Osteocyte (in vitro differentiated cells): Measurements from ENCODE around the gene PNPLA2. TPM values are rescaled to one million over a fixed set of nuclear protein-coding genes. Genes with fewer than 3 reads are reported as not detected.

Source experiments
- DNase-seq: peaks from one replicate; pipeline ENCODE4 v3.0.0; 2021; ENCODE audit warnings: mixed read lengths; ENCODE audit not compliant: unreplicated experiment; ENCODE audit errors: extremely low spot score
- H3K27ac Mint-ChIP-seq: one replicate; pipeline ENCODE4 v1.8.0; 2021; ENCODE audit warnings: mild to moderate bottlenecking, mixed read lengths; ENCODE audit not compliant: unreplicated experiment
- H3K27me3 Mint-ChIP-seq: one replicate; pipeline ENCODE4 v1.8.0; 2021; ENCODE audit warnings: mixed read lengths; ENCODE audit not compliant: unreplicated experiment
- H3K36me3 Mint-ChIP-seq: one replicate; pipeline ENCODE4 v1.8.0; 2021; ENCODE audit warnings: mixed read lengths; ENCODE audit not compliant: unreplicated experiment
- H3K4me1 Mint-ChIP-seq: one replicate; pipeline ENCODE4 v1.8.0; 2021; ENCODE audit warnings: mixed read lengths; ENCODE audit not compliant: unreplicated experiment
- H3K4me3 Mint-ChIP-seq: one replicate; pipeline ENCODE4 v1.8.0; 2021; ENCODE audit warnings: mild to moderate bottlenecking, moderate library complexity, mixed read lengths; ENCODE audit not compliant: unreplicated experiment
- H3K9me3 Mint-ChIP-seq: one replicate; pipeline ENCODE4 v1.8.0; 2021; ENCODE audit warnings: mixed read lengths; ENCODE audit not compliant: unreplicated experiment
- total RNA-seq: library from RNA; stranded (reverse); gene quantifications from 2 replicates; pipeline ENCODE4 v1.2.1, GENCODE V29; 2021
- TF ChIP-seq, protein P1 (sequence below): fragments of 200-600 bp; sonication (generic); IDR thresholded peaks from 2 replicates; pipeline ENCODE4 v1.5.0; 2021; ENCODE audit warnings: antibody characterized with exemption, mild to moderate bottlenecking, moderate library complexity

Gene PNPLA2
- total RNA-seq, 1 donor from 2014 or later: 96.4 TPM

DNA sequence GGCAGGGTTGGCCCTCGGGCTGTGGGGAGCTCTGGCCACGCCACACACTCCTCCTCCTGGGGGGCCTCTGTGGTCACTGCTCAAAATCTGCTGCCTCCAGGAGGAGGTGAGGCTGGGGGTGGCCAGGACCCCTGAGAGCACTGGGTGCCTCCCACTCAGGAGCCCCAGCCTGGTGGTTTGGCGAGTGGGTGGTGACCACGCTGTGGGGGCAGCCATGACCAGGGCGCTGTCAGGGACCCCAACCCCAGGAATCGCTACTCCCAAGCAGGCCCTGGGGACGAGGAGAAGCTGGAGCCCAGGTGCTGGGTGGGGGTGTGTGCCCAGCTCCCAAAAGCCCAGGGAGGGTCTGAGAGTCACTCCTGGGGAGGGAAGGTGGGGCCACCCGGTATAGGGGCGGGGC lies 54.1 kb downstream of the PNPLA2 start:
- TF ChIP-seq, protein P1, sequence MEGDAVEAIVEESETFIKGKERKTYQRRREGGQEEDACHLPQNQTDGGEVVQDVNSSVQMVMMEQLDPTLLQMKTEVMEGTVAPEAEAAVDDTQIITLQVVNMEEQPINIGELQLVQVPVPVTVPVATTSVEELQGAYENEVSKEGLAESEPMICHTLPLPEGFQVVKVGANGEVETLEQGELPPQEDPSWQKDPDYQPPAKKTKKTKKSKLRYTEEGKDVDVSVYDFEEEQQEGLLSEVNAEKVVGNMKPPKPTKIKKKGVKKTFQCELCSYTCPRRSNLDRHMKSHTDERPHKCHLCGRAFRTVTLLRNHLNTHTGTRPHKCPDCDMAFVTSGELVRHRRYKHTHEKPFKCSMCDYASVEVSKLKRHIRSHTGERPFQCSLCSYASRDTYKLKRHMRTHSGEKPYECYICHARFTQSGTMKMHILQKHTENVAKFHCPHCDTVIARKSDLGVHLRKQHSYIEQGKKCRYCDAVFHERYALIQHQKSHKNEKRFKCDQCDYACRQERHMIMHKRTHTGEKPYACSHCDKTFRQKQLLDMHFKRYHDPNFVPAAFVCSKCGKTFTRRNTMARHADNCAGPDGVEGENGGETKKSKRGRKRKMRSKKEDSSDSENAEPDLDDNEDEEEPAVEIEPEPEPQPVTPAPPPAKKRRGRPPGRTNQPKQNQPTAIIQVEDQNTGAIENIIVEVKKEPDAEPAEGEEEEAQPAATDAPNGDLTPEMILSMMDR: no peak
- DNase-seq: no peak
- Mint-ChIP-seq H3K4me3 (no peak overlapping the region), H3K27me3 (no peaks in the 10 kb centered on the region), H3K36me3 (no peaks in the 10 kb centered on the region), H3K27ac (no peak overlapping the region), H3K4me1 (peaks cover 18% of the 10 kb centered on the region), H3K9me3 (no peaks in the 10 kb centered on the region)

DNA sequence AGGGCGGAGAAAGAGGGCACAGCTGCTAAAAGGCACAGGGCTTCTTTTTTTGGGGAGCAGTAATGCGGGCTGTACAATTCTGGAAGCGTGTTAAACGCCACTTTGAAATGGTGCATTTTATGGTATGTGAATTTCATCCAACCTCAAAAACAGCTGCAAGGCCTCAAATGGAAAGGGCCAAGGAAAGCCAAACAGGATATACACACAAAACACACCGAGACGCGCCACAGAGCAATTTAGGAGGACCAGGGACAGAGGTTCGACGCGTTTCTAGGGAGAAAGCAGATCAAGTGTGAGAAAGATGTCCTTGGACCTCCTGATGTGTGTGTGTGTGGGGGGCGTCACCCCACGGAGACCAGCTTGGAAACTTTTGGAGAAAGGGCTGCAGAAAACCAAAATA lies 55.0 kb downstream of the PNPLA2 start:
- H3K27ac Mint-ChIP-seq: no peak overlapping the region
- H3K27me3 Mint-ChIP-seq: no peaks in the 10 kb centered on the region
- no peak for DNase-seq

More for the DNA sequence above, 55.0 kb downstream of the PNPLA2 start:
- H3K4me1 Mint-ChIP-seq: peaks cover 18% of the 10 kb centered on the region
- TF ChIP-seq, protein P1: no peak
- no peak overlapping the region for H3K4me3 Mint-ChIP-seq
- no peaks in the 10 kb centered on the region for H3K36me3 Mint-ChIP-seq
- H3K9me3 Mint-ChIP-seq: no peaks in the 10 kb centered on the region

Other genes starting within 250 kb of the PNPLA2 start
- gene PHRF1, start 242.4 kb upstream of the PNPLA2 start, total RNA-seq: 31.5 TPM in 2 replicates
- 14.4 and 15.4 TPM in 2 replicates for gene IRF7, start 203.0 kb upstream of the PNPLA2 start, total RNA-seq
- gene CDHR5, start 194.0 kb upstream of the PNPLA2 start, total RNA-seq: not detected in 2 replicates
- gene SCT, start 191.7 kb upstream of the PNPLA2 start, total RNA-seq: not detected in 2 replicates
- 1.7 and 1.8 TPM in 2 replicates for gene DRD4, start 181.6 kb upstream of the PNPLA2 start, total RNA-seq
- gene DEAF1, start 123.7 kb upstream of the PNPLA2 start, total RNA-seq: 113 and 121 TPM in 2 replicates
- gene TMEM80, start 123.1 kb upstream of the PNPLA2 start, total RNA-seq: 43.9 and 45.2 TPM in 2 replicates
- 32.4 and 39.3 TPM in 2 replicates for gene EPS8L2, start 112.7 kb upstream of the PNPLA2 start, total RNA-seq
- 156 and 171 TPM in 2 replicates for gene TALDO1, start 71.5 kb upstream of the PNPLA2 start, total RNA-seq
- gene GATD1, start 41.4 kb upstream of the PNPLA2 start, total RNA-seq: 79.1 and 84.4 TPM in 2 replicates
- 0.21 and 0.27 TPM in 2 replicates for gene CEND1, start 28.8 kb upstream of the PNPLA2 start, total RNA-seq
- 18.7 and 19.7 TPM in 2 replicates for gene SLC25A22, start 20.6 kb upstream of the PNPLA2 start, total RNA-seq
- 13.4 and 15.6 TPM in 2 replicates for gene PIDD1, start 13.7 kb upstream of the PNPLA2 start, total RNA-seq
- gene RPLP2, start 8.9 kb upstream of the PNPLA2 start, total RNA-seq: 1,500 and 1,514 TPM in 2 replicates
- 3.9 and 4.2 TPM in 2 replicates for gene CRACR2B, start 9.0 kb downstream of the PNPLA2 start, total RNA-seq
- gene CD151, start 14.0 kb downstream of the PNPLA2 start, total RNA-seq: 377 and 379 TPM in 2 replicates
- 170 and 193 TPM in 2 replicates for gene POLR2L, start 23.6 kb downstream of the PNPLA2 start, total RNA-seq
- gene TSPAN4, start 23.9 kb downstream of the PNPLA2 start, total RNA-seq: 163 and 175 TPM in 2 replicates
- gene CHID1, start 91.9 kb downstream of the PNPLA2 start, total RNA-seq: 112 and 120 TPM in 2 replicates
- 96.7 and 102 TPM in 2 replicates for gene AP2A2, start 107.0 kb downstream of the PNPLA2 start, total RNA-seq
- gene MUC6, start 217.8 kb downstream of the PNPLA2 start, total RNA-seq: not detected in 2 replicates